Stimulated activated CD4-positive, alpha-beta T cell treated with anti-CD3 and anti-CD28 coated beads, Interleukin-4, amount 100 ng/mL, for 4 hours (primary cell): ENCODE results near the gene ABCA10.
"Not testable (repeated sequence)": the region's sequence is repeated elsewhere in the genome, so short reads cannot be mapped to it uniquely, and the experiment has no call there.

ENCODE experiments used
- DNase-seq, 2 experiments: peaks; one replicate each; pipeline ENCODE4 v3.0.0-alpha.2; 2020

ABCA10 gene

DNA sequence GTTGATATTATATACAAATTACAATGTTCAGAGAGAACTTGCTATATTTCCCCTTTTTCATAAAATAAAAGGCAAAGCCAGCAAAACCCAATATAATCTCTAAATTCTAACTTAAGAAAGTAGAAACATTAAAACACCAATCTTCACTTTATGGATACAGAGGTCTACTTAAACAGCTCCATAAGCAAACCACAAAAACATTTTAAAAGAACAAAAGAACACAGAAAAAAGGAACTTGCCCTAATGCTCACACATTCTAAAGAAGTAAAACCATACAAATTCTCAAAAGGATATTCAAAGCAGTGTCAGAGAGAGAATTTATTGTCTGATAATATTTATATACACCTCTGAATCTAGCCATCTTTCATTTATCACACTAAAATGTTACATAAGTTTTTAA, 606 bp downstream of the ABCA10 start:
- no peak for DNase-seq

DNA sequence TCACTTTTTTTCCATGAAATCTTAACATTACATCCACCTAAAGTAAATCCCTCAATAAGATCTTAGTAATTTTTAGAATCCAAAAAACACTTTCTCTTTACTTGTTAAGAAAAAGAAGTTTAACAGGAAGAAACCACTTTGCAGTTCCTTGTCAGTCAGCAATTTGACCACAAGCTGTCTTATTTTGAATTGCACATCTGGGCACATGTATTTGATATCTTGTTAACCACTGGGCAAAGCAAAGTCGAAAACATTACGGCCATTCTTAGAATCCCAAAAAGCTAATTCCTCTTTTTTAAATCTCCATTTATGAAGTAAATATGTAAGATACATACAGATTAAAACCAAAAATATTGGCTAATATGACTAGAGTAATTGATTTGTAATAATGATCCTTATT, 1.1 kb downstream of the ABCA10 start:
- DNase-seq: no peak

DNA sequence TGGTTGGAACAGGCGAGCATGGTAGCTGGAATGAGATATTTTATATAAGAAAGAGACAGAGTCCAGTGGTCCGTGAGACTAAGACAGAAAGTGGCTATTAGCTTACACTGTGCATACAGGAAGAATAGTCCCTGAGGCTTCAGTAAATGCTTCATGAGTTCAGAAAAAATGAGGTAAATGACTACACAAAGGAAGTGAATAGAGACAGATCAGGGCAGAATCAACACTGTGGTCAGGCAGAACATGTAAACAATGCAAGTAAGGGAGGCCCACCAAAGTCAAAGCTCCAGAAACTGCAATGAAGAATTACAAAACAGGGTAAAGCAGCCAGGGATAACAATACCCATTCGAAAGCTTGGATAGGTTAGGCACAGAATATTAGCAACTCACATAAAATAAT, 4.8 kb downstream of the ABCA10 start:
- DNase-seq: no peak

DNA sequence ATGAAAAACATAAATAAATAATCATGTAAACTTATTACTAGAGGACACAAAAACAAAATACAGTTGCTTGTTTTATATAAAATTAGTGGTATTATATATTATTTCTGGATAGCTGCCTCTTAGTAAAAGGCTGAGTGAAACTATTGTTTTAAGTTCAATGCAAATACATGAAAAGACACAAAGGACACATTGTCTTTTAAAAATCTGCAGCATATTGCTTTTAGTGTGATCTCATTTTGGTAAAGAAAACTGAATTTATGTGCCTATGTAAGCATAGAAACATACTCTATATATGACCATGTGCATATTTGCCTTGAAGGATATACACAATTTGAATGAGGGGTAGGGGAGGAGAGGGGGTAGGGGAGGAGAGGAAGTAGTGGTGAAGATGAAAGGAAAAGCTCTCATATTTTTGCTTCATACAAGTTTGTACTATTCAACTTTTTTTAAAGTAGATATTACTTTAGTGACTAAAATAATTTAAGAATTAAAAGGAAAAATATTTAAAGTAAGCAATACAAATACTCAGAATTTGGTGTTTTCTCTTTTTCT, 5.8 kb downstream of the ABCA10 start:
- DNase-seq: no peak

DNA sequence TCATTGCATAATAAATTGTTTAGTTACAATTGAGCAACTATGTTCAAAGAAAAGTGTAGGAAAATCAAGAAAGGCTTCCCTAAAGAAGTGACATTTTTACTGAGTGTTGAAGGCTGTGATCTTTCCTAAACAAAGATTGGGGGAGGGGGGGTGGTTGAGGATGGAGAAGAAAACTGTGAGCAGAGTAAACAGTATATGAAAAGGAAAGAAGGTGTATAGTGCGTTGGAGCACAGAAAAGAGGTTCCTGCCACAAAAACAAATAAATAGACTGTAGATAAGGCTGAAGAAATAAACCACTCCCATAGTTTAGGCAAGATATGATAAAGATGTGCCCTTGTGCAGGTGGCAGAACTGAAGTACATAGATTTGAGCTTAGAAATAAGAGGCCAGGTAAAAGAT, 8.5 kb downstream of the ABCA10 start:
- no peak for DNase-seq

DNA sequence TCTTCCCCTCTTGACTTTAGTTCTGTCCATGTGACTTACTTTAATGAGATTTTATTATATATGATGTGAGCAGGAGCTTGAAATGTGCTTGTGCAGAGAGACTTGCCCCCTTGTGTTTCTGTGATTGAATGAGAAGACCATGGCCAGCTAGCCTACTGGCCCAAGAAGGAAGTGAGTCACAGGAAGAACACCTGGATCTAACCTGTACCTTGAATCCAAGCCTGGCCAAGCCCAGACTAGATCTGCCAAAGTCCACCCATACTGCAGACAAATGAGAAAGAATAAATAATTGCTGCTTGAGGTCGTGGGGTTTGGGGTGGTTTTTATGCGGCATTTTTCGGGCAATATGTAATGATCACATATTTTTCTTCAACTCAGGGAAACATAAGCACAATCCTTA, 9.6 kb downstream of the ABCA10 start:
- DNase-seq: no peak

DNA sequence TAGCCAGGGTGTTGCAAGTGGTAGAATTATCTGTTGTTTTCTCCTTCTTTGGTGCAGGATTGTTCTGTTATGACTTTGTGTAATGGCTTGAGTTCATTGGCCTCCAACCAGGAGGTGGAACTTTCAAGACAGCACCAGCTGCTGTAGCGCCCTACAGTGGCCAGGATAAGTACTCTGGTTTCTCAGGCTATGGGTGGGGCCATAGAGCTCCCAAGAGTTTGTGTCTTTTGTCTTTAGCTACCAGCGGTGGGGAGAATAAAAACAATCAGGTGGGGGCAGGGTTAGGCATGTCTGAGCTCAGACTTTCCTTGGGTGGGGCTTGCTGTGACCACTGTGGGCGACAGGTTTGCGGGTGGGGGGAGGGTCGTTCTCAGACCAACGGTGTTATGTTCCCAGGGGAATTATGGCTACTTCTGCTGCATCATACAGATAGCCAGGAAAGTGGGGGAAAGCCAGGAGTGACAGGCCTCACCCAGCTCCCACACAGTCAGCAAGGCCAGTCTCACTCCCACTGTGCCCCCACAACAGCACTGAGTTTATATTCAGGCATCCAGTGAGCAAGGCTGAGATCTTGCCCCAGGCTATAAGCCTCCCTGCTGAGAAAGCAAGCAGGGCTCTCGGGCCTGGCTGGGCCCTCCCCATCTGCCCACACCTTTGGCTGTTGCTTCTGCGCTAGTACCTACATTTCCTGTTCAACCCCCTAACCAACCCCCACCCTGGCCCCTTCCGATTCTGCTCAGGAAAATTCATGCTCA, 15.4 kb downstream of the ABCA10 start:
- DNase-seq: no peak

DNA sequence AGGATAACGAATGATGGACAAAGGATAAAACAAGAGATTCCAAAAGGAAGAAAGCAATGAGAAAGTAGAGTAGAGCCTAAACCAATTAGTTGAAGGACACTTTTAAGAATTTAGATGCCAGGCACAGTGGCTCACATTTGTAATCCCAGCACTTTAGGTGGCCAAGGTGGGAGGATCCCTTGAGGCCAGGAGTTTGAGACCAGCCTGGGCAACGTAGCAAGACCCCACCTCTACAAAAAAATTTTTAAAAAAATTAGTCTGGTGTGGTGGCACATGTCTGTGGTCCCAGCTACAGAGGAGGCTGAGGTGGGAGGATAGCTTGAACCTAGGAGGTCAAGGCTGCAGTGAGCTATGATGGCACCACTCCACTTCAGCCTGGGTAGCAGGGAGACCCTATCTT, 20.0 kb downstream of the ABCA10 start:
- DNase-seq: no peak

DNA sequence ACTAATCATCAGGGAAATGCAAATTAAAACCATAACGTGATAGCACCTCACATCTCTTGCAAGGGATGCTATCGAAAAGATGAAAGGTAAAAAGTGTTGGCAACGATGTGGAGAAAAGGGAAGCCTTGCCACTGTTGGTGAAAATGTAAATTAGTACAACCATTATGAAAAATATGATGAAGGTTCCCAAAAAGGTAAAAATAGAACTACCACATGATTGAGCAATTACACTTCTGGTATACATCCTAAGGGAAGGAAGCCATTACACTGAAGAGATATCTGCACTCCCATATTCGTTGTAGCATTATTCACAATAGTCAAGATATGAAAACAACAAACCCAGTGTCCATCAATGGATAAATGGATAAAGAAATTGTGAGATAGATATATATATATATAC, 21.5 kb downstream of the ABCA10 start:
- DNase-seq: no peak

DNA sequence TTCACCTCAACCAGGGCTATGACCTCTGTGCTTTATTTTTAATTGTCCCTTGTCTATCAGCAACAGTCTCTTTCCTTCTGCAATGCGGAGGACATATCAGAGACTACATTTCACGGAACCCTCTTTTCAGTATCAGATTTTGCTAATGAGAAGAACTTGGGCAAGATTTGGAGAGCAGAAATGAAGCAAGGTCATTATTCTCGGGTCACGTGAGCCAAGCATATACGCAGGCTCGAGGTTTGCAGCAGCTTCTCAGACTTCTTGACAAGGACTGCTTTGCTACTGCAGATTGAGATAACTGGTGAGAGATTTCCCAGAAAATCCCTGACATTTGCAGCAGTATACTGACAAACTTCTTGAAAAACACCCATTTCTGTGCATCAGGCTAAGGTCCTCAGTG, 30.4 kb downstream of the ABCA10 start:
- DNase-seq: no peak

DNA sequence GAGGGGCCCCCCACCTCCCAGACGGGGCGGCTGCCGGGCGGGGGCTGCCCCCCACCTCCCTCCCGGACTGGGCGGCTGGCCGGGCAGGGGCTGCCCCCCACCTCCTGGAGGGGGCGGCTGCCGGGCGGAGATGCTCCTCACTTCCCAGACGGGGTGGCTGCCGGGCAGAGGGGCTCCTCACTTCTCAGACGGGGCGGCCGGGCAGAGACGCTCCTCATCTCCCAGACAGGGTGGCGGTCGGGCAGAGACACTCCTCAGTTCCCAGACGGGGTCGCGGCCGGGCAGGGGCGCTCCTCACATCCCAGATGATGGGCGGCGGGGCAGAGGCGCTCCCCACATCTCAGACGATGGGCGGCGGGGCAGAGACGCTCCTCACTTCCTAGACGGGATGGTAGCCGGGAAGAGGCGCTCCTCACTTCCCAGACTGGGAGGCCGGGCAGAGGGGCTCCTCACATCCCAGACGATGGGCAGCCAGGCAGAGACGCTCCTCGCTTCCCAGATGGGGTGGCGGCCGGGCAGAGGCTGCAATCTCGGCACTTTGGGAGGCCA, 32.4 kb downstream of the ABCA10 start:
- DNase-seq: not testable (repeated sequence)

DNA sequence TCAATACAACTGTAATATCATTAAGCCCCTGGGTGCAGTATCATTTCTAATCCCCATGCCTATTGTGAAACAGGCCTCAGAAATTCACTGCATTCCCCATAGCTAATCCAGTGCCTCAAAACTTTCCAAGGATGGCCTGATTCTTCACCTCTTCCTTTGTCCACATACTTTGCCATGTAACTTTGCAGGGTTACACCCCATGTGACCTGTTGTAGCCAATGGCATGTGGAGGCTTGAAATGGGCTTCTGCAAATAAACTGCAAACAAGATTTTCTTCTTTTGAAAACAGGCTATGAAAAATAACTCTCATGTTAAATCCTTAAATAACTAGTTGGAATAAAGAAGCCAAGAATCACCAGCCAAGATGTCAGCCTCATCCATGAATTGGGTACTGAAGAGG, 35.9 kb downstream of the ABCA10 start:
- DNase-seq: no peak

DNA sequence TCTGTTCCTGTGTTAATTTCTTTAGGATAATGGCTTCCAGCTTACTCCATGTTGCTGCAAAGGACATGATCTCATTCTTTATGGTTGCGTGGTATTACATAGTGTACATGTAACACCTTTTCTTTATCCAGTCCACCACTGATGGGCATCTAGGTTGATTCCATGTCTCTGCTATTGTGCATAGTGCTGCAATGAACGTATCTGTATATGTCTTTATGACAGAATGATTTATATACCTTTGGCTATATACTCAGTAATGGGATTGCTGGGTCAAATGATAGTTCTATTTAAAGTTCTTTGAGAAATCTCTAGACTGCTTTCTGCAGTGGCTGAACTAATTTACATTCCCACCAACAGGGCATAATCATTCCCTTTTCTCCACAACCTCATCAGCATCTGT, 39.8 kb downstream of the ABCA10 start:
- no peak for DNase-seq

DNA sequence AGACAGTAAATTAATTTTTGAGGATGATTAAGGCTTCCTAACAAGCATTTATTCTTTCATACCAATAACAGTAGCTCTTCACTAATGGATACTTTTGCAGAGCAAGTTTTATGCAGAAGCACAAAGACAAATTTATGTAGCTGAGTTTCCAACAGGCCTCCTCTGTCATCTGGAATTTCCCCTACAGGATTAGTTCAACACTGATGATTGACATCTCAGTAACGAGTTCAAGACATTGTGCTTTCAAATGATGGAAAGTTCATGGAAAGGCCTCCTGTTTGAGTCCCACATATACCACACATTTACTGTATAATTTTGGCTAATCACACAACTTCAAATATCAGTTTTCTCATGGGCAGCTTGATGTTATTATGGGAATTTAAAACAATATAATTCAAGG, 40.6 kb downstream of the ABCA10 start:
- DNase-seq: no peak

DNA sequence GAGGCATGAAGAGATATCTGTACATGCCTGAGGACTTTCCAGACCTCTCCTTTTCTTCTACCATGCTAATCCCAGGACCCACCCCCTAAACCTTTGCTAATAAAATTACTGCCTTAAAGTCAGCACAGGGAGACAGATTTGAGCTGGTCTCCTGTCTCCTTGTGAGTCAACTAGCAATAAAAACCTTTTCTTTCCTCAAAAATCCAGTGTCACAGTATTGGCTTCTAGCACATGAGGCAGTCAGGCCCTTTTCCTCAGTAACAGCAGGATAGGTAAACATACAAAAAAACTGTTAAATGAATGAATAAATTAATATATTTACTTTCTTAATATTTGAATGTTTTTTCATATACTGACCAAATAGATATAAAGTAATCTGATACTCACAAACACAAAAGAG, 41.3 kb downstream of the ABCA10 start:
- DNase-seq: no peak

DNA sequence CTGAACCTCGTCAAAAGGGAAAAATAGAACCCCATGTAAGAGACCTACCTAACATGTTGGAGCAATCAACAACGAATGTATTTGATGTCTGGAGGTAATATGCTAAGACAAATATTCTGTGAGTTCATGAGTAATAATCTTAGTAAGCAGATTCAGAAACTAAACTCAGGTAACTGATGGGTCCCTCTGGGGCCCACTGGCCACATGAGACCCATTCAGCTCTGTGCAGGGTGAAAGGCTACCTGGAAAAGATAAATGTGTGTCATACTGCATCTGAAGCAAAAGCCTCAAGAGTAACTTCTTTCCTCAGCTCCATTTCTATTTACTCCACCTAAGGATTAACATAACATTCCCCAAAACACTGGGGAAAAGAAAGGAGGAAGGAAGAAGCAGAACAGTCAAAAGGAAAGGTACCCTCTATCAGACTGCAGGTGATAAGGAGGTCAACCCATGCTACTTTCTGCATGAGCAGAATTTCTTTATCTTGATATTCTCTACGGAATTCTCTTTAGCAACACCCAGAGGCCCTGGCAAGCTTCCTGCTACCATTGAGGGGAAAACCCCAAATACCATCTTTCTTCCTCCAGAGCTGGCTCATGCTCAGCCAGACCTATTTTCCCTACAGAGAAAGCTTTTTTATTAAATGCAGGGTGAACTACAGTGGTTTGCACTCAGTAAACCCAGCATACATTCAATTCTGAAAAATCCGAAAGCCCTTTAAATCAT, 49.2 kb downstream of the ABCA10 start:
- DNase-seq: no peak

DNA sequence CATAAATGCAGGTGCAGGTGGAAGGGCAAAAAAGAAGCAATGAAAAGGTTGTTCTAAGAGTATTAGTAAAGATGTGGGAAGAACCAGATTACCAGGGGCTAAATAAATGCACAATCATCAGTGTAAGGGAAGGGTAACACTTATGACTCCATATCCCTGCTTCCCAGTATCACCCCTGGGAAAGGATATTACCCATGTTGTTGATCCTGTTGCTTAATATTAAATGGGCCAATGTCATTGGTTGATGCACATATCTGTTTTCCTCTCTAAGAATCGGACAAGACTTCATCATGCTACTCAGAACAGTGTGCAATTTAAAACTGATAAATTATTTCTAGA, 52.2 kb downstream of the ABCA10 start:
- DNase-seq: no peak

DNA sequence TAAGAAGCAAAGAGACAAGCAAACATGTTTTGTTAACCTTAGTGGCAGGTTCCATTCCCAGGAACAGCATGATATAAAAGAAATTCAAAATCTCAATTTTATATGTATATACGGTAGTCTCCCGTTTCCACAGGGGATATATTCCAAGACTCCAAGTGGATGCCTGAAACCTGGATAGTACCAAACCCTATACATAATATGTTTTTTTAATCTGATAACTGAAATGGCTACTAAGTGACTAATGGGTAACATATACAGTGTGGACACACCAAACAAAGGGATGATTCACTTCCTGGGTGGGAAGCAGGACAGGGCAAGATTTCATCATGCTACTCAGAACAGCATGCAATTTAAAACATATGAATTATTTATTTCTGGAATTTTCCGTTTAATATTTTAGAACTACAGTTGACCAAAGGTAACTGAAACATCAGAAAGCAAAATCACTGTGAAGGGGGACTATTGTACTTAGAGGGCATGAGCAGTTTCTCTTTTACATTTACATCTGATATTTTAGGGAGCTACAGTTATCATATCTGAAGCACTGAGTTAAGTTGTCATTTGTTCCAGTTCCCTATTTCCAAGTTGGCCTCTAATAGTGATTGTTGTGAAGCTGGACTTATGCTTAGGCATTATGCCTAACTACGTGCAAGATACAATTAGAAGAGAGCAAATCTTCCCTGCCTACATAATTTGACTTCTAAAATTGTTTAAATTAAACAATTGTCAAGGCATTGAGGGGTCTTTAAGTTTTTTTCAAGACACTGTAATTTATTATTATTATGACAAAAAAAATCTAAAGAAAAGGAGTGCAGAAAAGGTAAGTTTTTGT, 52.8 kb downstream of the ABCA10 start:
- DNase-seq: no peak

DNA sequence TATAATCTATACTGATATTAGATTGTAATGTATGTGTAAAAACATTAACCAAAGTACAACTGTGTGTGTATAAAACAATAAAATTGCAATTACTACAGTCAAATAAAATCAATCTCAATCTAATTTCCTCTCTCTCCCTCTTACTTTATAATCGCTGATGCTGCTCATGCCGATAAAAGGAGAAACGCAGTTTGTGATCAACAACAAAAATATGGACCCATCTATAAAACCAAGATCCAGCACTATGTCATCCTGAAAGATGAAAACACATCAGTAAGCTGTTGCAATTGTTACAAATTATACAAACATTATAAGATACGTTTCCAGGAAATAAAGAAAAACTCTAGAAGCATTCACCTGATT, 53.4 kb downstream of the ABCA10 start:
- DNase-seq: no peak

DNA sequence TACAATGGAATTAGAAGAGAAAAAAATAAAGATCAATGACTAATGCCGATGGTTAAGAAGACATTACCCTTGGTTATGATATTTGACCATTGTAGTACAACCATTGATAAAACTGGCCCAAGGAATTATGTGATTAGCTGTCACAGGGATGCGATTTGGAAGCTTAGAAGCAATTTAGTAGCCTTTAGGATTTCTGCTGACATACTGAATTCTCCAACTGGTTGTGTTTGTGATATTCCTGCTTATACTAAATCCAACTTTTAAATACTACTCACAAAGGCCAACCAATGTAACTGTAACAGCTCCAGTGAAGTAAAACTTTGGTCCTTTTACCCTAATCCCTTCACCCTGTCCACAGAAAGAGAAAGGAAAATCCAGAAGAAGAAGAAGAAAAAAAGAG, 55.5 kb downstream of the ABCA10 start:
- DNase-seq: no peak

DNA sequence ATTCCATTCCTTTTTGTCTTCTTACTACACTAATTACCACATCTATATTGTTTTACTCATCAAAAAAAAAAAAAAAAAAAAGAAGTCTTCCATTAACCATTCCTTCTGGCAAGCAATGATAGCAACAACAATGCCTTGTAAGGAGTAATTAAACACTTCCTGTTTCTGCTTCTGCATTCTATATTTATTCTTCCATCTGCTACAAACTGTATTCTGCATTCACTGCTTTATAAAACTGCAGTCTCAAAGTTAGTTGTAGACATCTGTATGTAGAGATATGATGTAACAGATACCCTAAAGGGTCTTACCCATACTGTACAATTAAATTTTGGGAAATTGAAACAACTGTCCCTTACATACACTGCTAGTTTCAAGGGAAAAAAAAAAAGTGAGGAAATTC, 58.2 kb downstream of the ABCA10 start:
- no peak for DNase-seq

DNA sequence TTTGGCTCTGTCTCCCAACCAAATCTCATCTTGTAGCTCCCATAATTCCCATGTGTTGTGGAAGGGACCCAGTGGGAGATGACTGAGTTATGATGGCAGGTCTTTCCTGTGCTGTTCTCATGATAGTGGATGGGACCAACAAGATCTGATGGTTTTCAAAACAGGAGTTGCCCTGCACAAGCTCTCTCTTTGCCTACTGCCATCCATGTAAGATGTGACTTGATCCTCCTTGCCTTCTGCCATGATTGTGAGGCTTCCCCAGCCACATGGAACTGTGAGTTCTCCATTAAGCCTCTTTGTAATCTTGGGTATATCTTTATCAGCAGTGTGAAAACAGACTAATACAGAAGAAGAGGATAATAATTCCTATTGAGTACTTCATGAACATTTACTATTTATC, 60.0 kb downstream of the ABCA10 start:
- not testable (repeated sequence) for DNase-seq

DNA sequence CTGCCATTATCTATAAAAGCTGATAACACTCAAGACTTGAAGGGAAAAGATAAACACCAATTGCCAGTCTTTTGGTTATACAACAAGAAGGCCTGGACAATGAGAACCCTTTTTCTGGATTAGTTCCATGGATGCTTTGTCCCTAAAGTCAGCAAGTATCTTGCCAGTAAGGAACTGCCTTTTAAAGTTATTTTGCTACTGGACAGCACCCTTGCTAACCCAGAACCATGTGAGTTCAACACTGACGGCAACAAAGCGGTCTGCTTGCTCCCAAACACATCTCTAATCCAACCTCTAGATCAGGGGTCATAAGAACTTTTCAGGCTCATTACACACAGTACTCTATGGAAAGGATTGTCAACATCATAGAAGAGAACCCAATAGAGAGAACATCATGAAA, 61.7 kb downstream of the ABCA10 start:
- no peak for DNase-seq

DNA sequence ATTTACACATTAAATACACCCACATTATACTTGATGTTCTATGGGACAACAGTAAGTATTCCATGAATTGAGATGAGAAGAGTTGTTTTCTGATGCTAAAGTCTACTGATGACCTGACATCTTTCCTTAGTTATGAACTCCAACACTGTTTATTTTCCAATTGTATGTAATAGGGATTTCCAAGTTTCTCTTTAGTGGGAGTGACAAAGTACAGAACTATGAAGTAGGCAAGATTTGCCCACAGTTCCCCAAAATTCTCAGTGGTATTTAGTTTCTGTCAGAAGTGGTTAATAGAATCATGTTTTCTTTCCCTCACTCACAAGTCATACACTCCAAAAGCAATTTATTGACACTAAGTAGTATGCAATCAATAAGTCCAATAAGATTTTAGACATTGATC, 64.4 kb downstream of the ABCA10 start:
- DNase-seq: no peak
